ENCODE data around the gene E4F1. TPM values are rescaled to one million over a fixed set of nuclear protein-coding genes. Genes with fewer than 3 reads are reported as not detected.

E4F1 gene
- total and polyA plus RNA-seq, 9 of the 15 experiments (the other 6 are each of a cell fraction or from before 2014, with no cell fraction given), result 0.48 to 94.9 (median 20.4) TPM

DNA sequence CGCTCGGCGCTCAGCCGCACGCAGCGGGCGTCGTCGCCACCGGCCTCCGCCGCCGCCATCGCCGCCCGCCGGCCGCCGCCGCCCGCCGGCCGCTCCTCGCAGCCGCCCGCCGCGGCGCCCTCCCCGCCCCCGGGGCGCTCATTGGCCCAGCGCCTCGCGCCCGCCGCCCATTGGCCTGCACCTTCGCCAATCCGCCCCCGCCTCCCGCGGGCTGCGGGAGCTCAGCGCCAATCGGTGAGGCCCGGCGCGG is 8.7 kb upstream of the E4F1 start, which contains the start of gene PGP (continued):
- TF ChIP-seq BHLHE40 (IDR thresholded peaks at IDR 0.05; ENCODE audit: low read length), result no peak
- no peak for TF ChIP-seq NFIX (CRISPR knock-in tag; IDR thresholded peaks at IDR 0.05; ENCODE audit: low read depth)
- TF ChIP-seq NCOA1 (IDR thresholded peaks at IDR 0.05; ENCODE audit: low read depth), result no peak
- TF ChIP-seq, protein P1, sequence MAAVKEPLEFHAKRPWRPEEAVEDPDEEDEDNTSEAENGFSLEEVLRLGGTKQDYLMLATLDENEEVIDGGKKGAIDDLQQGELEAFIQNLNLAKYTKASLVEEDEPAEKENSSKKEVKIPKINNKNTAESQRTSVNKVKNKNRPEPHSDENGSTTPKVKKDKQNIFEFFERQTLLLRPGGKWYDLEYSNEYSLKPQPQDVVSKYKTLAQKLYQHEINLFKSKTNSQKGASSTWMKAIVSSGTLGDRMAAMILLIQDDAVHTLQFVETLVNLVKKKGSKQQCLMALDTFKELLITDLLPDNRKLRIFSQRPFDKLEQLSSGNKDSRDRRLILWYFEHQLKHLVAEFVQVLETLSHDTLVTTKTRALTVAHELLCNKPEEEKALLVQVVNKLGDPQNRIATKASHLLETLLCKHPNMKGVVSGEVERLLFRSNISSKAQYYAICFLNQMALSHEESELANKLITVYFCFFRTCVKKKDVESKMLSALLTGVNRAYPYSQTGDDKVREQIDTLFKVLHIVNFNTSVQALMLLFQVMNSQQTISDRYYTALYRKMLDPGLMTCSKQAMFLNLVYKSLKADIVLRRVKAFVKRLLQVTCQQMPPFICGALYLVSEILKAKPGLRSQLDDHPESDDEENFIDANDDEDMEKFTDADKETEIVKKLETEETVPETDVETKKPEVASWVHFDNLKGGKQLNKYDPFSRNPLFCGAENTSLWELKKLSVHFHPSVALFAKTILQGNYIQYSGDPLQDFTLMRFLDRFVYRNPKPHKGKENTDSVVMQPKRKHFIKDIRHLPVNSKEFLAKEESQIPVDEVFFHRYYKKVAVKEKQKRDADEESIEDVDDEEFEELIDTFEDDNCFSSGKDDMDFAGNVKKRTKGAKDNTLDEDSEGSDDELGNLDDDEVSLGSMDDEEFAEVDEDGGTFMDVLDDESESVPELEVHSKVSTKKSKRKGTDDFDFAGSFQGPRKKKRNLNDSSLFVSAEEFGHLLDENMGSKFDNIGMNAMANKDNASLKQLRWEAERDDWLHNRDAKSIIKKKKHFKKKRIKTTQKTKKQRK (IDR thresholded peaks at IDR 0.05; ENCODE audit: borderline replicate concordance, low read depth, low read length), result peak; percentile 61; the same call in 1 of the 2 replicates
- TF ChIP-seq EZH2 (IDR thresholded peaks at IDR 0.05; ENCODE audit: borderline replicate concordance, low read depth, low read length), result peak; percentile 81; the same call in 1 of the 2 replicates
- TF ChIP-seq, protein P2, sequence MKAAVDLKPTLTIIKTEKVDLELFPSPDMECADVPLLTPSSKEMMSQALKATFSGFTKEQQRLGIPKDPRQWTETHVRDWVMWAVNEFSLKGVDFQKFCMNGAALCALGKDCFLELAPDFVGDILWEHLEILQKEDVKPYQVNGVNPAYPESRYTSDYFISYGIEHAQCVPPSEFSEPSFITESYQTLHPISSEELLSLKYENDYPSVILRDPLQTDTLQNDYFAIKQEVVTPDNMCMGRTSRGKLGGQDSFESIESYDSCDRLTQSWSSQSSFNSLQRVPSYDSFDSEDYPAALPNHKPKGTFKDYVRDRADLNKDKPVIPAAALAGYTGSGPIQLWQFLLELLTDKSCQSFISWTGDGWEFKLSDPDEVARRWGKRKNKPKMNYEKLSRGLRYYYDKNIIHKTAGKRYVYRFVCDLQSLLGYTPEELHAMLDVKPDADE (conservative IDR thresholded peaks at IDR 0.05; ENCODE audit: control insufficient read depth, low read depth, low read length), result no peak
- TF ChIP-seq ETV1 (tag; conservative IDR thresholded peaks at IDR 0.05; ENCODE audit: low read depth), result peak; percentile 63; the same call in 1 of the 2 replicates
- no peak for TF ChIP-seq NR2C2 (CRISPR knock-in tag; IDR thresholded peaks at IDR 0.05)
- 0 out of 2 replicates have a peak, but pooled peaks have one; percentile 31 for TF ChIP-seq NR2C2 (tag; IDR thresholded peaks at IDR 0.05)
- TF ChIP-seq DACH1 (IDR thresholded peaks at IDR 0.05; ENCODE audit: partially characterized antibody), result no peak
- TF ChIP-seq CBX3 (IDR thresholded peaks at IDR 0.05; ENCODE audit: borderline replicate concordance in 1 of 2, low read length in 2 of 2), result no peak
- no peak for TF ChIP-seq ZNF778 (CRISPR knock-in tag; IDR thresholded peaks at IDR 0.05)
- 0 out of 2 replicates have a peak, but pooled peaks have one; percentile 28 for TF ChIP-seq ZKSCAN1 (IDR thresholded peaks at IDR 0.05; ENCODE audit: low read depth, low read length)
- TF ChIP-seq STAT5A (IDR thresholded peaks at IDR 0.05; ENCODE audit: borderline replicate concordance, low read length), result no peak
- TF ChIP-seq ZNF717 (CRISPR knock-in tag; IDR thresholded peaks at IDR 0.05), result no peak
- TF ChIP-seq, protein P3, sequence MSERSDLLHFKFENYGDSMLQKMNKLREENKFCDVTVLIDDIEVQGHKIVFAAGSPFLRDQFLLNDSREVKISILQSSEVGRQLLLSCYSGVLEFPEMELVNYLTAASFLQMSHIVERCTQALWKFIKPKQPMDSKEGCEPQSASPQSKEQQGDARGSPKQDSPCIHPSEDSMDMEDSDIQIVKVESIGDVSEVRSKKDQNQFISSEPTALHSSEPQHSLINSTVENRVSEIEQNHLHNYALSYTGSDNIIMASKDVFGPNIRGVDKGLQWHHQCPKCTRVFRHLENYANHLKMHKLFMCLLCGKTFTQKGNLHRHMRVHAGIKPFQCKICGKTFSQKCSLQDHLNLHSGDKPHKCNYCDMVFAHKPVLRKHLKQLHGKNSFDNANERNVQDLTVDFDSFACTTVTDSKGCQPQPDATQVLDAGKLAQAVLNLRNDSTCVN (CRISPR knock-in tag; IDR thresholded peaks at IDR 0.05), result no peak; the same call in 1 of the 2 replicates
- no peak for TF ChIP-seq HLTF (IDR thresholded peaks at IDR 0.05)
- no peak for TF ChIP-seq ZNF316 (IDR thresholded peaks at IDR 0.05)
- TF ChIP-seq ERF (CRISPR knock-in tag; IDR thresholded peaks at IDR 0.05), result peak; percentile 96; the same call in 1 of the 2 replicates
- TF ChIP-seq, protein P4, sequence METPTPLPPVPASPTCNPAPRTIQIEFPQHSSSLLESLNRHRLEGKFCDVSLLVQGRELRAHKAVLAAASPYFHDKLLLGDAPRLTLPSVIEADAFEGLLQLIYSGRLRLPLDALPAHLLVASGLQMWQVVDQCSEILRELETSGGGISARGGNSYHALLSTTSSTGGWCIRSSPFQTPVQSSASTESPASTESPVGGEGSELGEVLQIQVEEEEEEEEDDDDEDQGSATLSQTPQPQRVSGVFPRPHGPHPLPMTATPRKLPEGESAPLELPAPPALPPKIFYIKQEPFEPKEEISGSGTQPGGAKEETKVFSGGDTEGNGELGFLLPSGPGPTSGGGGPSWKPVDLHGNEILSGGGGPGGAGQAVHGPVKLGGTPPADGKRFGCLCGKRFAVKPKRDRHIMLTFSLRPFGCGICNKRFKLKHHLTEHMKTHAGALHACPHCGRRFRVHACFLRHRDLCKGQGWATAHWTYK (CRISPR knock-in tag; IDR thresholded peaks at IDR 0.05), result peak; percentile 63; the same call in 1 of the 2 replicates
- no peak for TF ChIP-seq TARDBP (IDR thresholded peaks at IDR 0.05)
- no peak for TF ChIP-seq TCF3 (CRISPR knock-in tag; IDR thresholded peaks at IDR 0.05)
- no peak for TF ChIP-seq PPARD (CRISPR knock-in tag; IDR thresholded peaks at IDR 0.05)
- no peak for TF ChIP-seq RFX1 (IDR thresholded peaks at IDR 0.05)
- no peak for TF ChIP-seq ZBTB17 (CRISPR knock-in tag; IDR thresholded peaks at IDR 0.05)
- peak; percentile 96 for TF ChIP-seq OTX1 (CRISPR knock-in tag; IDR thresholded peaks at IDR 0.05)
- TF ChIP-seq ZNF780A (CRISPR knock-in tag; IDR thresholded peaks at IDR 0.05), result no peak

Data from K562 (cell line).